HG03575 (cell line): Measurements from ENCODE around the gene SLC18A3.

Experiments
- ATAC-seq: cut with Tn5 transposase; IDR thresholded peaks from one replicate; pipeline ENCODE4 v1.9.1; 2021; ENCODE audit not compliant: unreplicated experiment, insufficient number of reproducible peaks, low FRiP score; ENCODE audit errors: extremely low read depth

SLC18A3 gene

DNA sequence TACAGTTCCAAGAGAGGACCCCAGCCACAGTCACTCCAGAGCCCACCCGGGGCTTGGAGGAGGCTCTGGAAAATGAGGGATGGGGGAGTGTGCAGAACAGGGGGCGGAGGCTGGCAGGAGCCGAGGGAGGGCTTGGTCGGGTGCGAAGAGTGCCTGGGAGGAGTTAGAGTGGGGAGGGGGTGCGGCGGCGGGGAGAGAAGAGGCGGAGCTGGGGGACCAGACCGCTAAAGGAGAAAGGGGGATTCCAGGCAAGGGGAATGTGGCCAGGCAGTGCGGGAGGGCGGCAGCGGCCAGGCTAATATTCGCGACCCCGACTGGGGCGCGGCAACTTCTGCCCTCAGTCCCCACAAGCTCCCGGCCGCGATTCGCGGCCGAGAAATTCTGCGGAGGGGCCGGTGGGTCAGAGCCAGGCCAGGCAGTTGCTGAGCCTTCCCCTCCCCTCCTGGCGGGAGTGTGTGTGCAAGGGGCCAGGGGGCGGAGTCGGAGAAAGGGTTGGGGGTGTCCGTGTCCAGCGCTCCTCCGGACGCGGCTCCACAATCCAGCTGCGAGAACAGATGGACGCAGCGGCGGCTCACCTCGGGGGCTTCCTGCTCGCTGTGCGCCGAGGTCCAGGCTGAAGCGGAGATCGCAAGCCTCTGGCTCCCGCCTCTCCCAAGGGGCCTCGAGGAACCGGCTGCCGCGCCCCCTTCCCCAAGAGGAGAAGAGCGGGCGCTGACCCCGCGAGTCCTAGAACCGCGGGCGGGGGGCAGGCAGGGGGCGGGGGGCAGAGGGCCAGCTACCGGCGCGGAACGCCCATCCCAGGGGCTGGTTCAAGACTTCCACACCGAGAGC is 612 bp upstream of the SLC18A3 start:
- ATAC-seq: no peak

DNA sequence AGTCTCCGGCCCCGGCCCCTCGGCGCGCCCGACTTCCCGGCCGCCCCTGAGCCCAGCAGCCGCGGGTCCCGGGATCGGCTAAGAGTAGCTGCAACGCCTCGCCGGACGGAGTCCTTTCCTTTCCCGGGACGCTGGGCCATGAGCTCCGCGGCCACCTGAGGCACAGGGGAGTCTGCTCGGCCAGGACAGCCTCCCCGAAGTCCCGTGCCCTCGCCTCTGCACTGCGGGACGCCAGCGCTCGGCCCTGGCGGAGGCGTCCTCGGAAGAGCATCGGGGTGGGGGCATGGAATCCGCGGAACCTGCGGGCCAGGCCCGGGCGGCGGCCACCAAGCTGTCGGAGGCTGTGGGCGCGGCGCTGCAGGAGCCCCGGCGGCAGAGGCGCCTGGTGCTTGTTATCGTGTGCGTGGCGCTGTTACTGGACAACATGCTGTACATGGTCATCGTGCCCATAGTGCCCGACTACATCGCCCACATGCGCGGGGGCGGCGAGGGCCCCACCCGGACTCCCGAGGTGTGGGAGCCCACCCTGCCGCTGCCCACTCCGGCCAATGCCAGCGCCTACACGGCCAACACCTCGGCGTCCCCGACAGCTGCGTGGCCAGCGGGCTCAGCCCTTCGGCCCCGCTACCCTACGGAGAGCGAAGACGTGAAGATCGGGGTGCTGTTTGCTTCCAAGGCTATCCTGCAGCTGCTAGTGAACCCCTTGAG is 502 bp downstream of the SLC18A3 start:
- ATAC-seq: no peak

DNA sequence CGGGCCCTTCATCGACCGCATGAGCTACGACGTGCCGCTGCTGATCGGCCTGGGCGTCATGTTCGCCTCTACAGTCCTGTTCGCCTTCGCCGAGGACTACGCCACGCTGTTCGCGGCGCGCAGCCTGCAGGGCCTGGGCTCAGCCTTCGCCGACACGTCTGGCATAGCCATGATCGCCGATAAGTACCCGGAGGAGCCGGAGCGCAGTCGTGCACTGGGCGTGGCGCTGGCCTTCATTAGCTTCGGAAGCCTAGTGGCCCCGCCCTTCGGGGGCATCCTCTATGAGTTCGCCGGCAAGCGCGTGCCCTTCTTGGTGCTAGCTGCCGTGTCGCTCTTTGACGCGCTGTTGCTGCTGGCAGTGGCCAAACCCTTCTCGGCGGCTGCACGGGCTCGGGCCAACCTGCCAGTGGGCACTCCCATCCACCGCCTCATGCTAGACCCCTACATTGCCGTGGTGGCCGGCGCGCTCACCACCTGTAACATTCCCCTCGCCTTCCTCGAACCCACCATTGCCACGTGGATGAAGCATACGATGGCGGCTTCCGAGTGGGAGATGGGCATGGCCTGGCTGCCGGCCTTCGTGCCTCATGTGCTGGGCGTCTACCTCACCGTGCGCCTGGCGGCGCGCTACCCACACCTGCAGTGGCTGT is 1.2 kb downstream of the SLC18A3 start:
- no peak for ATAC-seq

DNA sequence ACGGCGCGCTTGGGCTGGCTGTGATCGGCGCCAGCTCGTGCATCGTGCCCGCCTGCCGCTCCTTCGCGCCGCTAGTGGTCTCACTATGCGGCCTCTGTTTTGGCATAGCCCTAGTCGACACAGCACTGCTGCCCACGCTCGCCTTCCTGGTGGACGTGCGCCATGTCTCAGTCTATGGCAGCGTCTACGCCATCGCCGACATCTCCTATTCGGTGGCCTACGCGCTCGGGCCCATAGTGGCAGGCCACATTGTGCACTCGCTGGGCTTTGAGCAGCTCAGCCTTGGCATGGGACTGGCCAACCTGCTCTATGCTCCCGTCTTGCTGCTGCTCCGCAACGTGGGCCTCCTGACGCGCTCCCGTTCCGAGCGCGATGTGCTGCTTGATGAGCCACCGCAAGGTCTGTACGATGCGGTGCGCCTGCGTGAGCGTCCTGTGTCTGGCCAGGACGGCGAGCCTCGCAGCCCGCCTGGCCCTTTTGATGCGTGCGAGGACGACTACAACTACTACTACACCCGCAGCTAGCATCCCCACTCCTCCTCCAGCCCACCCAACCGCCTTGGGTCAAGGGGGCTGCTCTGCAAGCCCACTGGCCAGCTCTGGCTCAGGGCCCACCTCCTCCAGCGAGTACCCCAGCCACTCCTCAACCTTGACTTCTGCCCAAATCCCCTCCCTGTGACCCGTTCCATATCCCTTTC is 1.9 kb downstream of the SLC18A3 start:
- ATAC-seq: no peak

DNA sequence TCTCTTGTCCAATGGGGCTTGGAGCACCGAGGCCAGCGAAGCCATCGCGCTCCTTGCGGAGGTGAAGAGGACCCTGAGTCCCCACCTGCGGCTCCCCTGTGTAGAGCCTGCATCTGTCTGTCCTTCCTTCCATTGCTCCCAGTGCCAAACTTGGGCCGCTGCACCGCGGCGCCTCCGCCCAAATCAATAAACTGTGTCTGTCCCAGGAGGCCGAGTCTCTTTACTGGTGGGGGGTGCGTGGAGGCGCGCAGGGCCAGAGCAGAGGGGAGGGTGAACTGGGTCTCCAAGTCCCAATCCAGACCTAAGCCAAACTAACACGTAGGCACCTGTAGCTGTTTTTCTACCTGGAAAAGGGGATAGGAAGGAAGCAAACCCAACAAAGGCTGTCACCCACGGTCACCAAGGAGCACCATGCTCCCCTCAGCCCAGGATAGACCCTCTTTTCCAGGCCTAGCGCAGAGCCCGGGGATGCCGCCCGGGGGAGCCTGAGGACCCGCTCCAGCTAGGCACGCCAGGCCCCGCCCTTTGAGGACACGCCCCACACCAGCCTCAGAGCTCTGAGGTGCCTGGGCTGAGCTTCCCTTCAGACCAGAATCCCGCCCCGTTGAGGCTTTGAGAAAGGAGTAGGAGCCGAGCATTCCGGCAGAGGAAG is 2.5 kb downstream of the SLC18A3 start:
- no peak for ATAC-seq

DNA sequence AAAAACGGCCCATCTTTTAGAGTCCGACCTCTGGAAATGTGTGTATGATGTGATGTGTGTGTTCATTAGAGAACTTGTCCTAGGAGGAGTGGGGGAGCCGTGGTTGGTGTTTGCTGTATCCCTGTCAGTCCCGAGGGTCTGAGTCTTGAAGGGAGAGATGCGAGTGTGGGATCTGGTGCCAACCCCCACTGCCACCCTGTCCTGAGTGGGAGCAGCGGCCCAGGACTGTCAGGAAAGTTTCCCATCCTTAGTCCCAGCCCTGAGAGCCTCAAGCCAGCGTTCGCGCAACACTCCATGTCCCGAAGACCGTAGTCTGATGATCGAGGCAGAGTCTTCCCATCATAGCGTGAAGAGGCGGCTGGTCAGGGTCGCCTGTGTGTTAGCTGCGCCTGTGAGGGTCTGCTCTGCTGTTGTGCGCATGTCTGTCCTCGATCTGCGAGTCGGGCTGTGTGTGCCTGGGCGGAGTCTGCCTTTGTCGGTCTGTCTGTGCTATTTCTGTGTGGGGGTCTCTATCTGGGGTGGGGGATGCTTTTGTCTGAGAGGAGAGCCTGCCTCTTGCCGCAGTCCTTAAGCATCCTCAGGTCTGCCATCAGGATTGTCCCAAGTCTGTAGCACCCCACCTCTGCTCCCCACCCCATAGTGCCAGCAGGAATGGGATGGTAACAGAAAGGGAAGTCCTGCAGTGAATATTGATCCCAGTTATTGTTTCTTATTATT is 3.2 kb downstream of the SLC18A3 start:
- ATAC-seq: no peak

DNA sequence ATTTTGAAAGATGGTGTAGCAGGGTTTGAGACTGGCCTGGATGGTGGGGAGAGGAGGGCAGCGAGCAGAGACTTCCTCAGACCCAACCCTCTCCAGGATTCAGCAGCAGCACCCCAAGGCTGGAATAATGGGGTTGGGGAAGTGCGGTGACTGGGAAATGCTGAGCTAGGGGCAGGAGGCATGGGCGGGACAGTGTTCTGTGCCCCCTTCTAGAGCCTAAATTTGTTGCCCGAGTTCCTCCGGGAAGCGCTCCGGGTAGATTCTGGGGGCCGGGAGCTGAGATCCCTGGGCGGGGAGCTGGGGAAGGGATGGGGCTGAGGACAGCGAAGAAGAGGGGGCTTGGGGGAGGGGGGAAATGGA is 3.8 kb downstream of the SLC18A3 start, which contains the start of gene CHAT:
Gene CHAT (plus strand): TSS at position 156 of the 360 bp plus-strand sequence. CDS start 153 bp downstream, at position 309.
- no peak for ATAC-seq

DNA sequence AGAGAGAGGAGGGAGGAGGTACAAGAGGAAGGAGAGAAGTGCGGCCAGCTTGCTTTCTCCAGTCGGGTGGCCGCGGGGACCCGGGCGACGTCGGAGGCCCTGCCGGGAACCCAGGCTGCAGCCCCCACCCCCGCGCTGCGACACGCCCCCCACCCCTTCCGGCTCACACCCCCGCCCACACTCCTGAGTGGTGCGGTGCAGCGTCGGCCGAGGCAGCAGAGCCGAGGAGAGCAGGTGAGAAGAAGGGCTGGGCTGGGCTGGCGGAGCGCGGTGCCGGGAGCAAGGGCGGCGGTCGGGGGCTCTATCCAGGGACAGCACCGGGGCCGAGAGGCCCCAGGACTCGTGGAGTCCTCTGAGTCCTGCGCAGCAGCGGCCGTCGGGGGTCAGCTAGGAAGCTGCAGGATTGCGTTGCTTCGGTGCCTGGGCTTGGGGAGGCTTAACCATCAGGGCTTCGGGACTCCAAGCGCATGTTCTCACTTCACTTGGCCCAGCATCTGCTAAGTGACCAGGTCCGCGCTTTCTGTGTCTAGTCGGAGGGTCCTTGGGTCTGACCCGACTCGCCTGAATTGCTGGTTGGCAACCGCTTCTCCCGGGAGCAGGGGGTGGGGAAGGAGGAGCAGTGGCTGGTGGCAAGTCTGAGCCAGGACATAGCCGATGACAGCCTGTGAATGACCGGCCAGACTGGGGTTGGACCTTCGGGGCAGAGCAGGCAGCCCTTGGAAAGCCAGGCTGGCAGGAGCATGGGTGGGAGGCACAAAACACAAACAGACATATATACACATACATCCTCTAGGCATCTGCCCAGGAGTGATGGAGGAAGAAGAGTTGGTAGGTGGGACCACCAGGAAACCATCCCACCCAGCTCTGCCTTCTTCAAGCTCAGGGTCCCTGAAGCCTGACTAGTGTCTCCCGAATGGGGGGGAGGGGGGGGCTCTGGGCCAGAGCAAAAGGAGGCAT is 4.4 kb downstream of the SLC18A3 start:
- ATAC-seq: no peak

DNA sequence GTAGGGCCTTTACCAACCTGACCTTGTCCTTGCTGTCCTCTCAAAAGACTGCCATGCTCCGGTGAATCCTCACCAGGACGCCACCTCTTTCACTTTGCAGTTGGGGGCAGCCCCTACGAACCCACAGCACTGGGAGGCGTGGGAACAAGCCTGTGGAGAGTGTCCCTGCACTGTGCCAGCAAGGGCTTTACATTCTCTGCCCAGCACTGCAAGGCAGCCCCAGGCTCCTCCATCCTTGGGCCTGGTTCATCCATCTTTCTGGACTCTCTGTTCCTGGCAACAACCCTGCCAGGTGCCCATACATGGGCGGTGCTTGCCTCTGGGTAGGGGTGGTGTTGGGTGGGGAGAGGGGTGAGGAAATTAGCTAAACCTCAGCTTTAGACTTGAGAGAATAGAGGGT is 5.1 kb downstream of the SLC18A3 start:
- no peak for ATAC-seq

DNA sequence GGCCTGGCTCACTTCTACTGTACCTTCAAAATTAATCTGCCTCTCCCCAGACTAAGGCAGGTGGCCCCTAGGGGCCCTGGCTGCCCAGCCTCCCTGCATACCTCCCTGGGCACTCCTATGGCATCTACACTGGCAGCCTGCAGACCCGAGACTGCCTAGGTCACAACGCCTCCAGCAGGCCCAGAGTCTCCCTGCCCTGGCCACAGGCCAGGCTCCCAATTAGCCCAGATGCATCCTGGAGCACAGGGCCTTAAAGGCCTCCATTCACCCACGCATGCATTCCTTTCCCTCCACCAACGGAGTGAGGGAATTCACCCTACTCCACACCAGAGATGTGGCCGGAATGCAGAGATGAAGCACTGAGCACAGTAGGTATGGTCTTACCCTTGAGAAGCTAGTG is 5.6 kb downstream of the SLC18A3 start:
- ATAC-seq: no peak

DNA sequence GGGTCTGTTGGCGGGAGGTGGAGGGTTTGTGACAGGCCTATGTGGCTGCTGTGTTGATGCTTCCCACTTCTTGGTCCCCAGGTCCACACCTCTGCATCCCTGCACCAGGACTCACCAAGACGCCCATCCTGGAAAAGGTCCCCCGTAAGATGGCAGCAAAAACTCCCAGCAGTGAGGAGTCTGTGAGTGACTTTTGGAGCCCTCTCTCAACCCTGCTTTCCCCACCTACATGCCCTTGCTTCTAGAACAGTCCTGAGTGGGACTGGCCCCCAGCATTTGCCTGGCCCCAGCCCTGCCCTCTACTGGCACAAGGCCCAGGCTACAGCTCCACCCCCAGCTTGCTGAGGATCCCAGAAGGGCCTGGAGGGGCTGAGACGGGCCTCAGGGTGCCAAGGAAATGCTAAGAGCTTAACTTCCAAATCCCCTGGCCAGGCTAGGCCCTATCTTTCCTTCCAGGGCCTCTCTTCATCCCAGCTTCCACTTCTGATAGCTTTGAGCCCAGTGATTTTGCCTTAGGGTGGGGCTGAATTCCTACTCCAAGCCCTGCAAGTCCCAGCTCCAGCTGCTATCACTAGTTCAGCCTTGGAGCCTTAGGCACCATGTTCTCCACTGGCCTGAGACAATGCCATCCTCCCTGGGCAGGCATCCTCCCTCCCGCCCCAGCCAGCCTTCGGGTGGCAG is 6.5 kb downstream of the SLC18A3 start:
- no peak for ATAC-seq

DNA sequence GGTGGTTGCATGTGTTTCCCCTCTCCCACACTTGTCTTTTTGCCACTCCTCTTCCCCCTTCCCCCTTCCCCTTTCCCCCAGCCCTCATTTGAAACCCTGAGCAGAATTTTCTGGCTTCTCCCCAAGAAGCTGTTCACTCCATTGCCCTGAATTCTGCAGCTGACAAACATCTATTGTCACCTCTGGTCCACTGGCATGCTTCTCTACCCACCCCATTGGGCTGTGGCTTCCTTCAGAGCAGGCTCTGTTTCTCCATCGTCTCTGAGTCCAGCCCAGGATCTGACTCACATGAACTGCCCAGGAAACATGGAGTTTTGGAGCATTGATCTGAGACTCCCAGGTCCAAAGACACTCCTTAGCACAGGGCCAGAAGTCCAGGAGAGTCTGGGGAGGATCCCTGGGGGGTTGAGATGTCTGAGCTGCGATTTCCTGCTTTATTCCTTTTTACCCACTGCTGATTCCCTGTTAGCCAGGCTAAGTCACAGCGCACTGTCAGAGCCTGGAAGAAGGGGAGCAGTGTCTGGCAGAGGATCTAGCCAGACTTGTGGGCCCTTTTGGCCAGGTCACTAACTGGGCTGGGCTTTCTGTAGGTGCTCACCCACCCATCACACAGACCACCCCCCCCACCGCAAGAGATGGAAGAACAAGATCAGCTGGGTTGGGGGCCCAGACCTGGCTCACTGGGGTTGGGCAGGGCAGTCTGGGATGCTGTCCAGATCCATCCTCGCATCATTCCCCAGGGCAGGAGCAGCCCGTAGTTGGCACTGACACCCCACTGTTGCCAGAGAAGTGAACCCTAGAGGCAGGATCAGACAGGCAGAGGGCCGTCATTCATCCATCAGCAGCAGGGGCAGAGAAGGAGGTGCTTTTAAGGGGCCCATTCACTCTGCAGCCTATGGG is 7.3 kb downstream of the SLC18A3 start:
- ATAC-seq: no peak

DNA sequence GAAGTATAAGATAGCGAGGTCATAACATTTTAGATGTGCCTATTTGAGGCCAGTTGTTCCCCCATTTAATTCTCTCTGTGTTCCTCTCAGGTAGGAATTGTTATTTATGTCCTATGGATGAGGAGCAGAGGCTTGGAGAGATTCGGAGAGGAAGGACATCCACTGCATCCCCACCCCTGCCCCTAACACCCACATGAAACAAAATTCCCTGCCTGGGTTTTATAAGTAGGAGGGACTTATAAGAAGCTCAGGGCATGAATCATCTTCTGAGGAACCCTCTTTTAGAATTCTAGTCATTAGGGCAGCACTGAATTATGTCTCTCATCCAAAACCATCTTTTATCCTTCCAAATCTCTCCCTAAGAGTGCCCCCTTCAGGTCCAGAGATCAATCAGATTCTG is 8.7 kb downstream of the SLC18A3 start:
- ATAC-seq: no peak

DNA sequence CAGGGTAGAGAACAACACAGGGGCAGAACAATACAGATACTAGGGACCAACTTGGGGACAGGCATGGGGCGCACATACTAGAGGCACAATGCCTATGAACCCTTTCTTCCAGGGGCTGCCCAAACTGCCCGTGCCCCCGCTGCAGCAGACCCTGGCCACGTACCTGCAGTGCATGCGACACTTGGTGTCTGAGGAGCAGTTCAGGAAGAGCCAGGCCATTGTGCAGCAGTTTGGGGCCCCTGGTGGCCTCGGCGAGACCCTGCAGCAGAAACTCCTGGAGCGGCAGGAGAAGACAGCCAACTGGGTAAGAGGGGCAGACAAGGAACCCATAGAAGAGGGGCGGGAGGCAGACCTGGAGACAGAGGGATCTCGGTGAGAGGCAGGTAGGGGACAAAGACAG is 9.5 kb downstream of the SLC18A3 start:
- no peak for ATAC-seq

DNA sequence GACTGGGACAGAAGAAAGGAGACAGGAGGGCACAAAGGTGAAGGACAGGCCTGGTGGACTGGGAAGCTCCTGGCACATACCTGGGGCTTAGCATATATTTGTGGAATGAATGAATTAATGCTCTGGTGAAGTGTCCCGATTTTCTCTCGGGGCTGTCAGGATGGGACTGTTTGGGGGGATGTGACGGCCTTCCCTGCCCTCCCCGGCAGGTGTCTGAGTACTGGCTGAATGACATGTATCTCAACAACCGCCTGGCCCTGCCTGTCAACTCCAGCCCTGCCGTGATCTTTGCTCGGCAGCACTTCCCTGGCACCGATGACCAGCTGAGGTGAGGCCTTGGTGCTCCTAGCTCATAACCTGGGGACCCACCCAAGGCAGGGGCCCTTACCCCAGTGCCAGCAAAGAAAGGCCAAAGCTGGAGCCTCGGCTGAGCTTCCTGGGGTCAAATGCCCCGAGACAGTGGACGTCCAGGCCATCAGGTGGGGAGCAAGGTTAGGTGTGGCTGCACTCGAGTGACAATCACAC is 10.2 kb downstream of the SLC18A3 start:
- ATAC-seq: no peak
